Measurements from ENCODE around the gene KDM2B.

DNA sequence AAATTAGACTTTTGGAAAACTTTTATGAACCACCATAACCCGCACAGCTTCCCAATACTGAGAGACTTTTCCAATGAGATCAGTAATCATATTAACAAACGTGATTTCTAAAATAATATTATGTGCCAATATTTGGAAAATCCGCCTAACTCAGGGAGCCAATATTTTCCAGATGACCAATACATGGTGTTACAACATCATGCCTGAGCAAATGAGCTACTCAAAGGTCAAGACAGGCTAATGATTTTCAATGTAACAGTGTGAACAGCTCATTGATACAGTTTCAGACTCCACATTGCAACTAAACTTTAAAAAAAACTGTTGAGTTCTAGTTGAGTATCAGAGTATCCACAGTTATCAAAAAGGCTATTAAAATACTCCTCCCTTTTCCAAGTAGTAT, 134.1 kb downstream of the KDM2B start:
- TF ChIP-seq BACH1 (IDR thresholded peaks at IDR 0.05; ENCODE audit: borderline replicate concordance) (no peak), BMI1 (IDR thresholded peaks at IDR 0.05; ENCODE audit: borderline replicate concordance) (no peak), EP300 (IDR thresholded peaks at IDR 0.05; ENCODE audit: borderline replicate concordance in 1 of 2, control insufficient read depth in 1 of 2, low read depth in 2 of 2, low read length in 2 of 2) (no peak), ZNF274 (IDR thresholded peaks at IDR 0.05; ENCODE audit: insufficient read depth, insufficient read length) (no peak), NR2C2 (IDR thresholded peaks at IDR 0.05; ENCODE audit: borderline replicate concordance, control insufficient read depth, insufficient read length, low read depth) (no peak), TCF12 (IDR thresholded peaks at IDR 0.05; ENCODE audit: low read depth, low read length) (no peak), EZH2 (IDR thresholded peaks at IDR 0.05; ENCODE audit: borderline replicate concordance, control insufficient read depth, low read depth, low read length) (no peak), JUNB (IDR thresholded peaks at IDR 0.05) (no peak), POLR2A (IDR thresholded peaks at IDR 0.05; ENCODE audit: low read depth, low read length) (no peak)
- TF ChIP-seq, protein P1, sequence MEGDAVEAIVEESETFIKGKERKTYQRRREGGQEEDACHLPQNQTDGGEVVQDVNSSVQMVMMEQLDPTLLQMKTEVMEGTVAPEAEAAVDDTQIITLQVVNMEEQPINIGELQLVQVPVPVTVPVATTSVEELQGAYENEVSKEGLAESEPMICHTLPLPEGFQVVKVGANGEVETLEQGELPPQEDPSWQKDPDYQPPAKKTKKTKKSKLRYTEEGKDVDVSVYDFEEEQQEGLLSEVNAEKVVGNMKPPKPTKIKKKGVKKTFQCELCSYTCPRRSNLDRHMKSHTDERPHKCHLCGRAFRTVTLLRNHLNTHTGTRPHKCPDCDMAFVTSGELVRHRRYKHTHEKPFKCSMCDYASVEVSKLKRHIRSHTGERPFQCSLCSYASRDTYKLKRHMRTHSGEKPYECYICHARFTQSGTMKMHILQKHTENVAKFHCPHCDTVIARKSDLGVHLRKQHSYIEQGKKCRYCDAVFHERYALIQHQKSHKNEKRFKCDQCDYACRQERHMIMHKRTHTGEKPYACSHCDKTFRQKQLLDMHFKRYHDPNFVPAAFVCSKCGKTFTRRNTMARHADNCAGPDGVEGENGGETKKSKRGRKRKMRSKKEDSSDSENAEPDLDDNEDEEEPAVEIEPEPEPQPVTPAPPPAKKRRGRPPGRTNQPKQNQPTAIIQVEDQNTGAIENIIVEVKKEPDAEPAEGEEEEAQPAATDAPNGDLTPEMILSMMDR (IDR thresholded peaks at IDR 0.05 in 2 of 3, conservative IDR thresholded peaks at IDR 0.05 in 1 of 3; ENCODE audit: control insufficient read depth in 2 of 3, extremely low read depth in 1 of 3, insufficient read depth in 1 of 3, low read depth in 3 of 3, low read length in 3 of 3), result no peak
- TF ChIP-seq, protein P2, sequence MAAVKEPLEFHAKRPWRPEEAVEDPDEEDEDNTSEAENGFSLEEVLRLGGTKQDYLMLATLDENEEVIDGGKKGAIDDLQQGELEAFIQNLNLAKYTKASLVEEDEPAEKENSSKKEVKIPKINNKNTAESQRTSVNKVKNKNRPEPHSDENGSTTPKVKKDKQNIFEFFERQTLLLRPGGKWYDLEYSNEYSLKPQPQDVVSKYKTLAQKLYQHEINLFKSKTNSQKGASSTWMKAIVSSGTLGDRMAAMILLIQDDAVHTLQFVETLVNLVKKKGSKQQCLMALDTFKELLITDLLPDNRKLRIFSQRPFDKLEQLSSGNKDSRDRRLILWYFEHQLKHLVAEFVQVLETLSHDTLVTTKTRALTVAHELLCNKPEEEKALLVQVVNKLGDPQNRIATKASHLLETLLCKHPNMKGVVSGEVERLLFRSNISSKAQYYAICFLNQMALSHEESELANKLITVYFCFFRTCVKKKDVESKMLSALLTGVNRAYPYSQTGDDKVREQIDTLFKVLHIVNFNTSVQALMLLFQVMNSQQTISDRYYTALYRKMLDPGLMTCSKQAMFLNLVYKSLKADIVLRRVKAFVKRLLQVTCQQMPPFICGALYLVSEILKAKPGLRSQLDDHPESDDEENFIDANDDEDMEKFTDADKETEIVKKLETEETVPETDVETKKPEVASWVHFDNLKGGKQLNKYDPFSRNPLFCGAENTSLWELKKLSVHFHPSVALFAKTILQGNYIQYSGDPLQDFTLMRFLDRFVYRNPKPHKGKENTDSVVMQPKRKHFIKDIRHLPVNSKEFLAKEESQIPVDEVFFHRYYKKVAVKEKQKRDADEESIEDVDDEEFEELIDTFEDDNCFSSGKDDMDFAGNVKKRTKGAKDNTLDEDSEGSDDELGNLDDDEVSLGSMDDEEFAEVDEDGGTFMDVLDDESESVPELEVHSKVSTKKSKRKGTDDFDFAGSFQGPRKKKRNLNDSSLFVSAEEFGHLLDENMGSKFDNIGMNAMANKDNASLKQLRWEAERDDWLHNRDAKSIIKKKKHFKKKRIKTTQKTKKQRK (IDR thresholded peaks at IDR 0.05; ENCODE audit: low read depth, low read length), result no peak
- TF ChIP-seq, protein P3, sequence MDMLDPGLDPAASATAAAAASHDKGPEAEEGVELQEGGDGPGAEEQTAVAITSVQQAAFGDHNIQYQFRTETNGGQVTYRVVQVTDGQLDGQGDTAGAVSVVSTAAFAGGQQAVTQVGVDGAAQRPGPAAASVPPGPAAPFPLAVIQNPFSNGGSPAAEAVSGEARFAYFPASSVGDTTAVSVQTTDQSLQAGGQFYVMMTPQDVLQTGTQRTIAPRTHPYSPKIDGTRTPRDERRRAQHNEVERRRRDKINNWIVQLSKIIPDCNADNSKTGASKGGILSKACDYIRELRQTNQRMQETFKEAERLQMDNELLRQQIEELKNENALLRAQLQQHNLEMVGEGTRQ (IDR thresholded peaks at IDR 0.05; ENCODE audit: borderline replicate concordance, low read depth, low read length), result no peak

Measured in GM12878 (cell line).